CD4-positive, alpha-beta T cell treated with Interferon alpha-2 for 1 hour (primary cell): Measurements from ENCODE around the gene MTRF1.

ENCODE experiments used
- DNase-seq, 2 donors: peaks; one replicate each; pipeline ENCODE4 v3.0.0-alpha.2; 2020 to 2022

Gene MTRF1, protein sequence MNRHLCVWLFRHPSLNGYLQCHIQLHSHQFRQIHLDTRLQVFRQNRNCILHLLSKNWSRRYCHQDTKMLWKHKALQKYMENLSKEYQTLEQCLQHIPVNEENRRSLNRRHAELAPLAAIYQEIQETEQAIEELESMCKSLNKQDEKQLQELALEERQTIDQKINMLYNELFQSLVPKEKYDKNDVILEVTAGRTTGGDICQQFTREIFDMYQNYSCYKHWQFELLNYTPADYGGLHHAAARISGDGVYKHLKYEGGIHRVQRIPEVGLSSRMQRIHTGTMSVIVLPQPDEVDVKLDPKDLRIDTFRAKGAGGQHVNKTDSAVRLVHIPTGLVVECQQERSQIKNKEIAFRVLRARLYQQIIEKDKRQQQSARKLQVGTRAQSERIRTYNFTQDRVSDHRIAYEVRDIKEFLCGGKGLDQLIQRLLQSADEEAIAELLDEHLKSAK

DNA sequence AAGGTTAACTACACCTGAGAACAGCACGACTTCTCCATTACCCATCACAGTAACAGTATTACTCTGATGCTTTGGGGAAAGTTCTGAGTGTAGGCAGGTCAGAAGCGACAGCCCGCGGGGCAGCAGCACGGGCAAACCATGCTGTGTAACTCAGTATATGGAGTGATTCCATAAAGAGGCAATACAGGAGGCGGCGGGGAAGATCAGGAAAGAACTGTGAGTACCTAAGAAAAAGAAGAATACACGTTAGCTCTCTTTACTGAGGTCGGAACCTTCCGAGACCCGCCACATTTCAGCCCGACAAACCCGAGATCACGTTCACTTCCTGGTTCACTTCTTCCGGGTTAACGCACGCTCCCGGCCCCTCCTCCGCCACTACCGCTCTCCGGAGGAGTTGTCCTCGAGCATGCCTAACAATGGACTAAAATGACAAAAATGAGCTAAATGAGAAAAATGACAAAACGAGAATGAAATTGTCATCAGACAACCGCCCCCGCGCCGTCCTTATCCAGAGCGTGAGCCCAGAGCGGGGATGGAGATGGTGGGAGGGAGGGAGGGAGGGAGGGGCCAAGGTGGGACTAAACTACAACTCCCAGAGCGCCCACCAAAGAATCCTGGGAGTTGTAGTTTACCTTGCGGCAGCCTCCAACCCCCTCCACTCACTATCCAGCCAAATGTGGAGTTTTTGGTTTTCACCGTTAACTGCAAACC lies at the start of gene MTRF1:
MTRF1 (minus strand) TSS at position 316 of the 711 bp plus-strand sequence. CDS start 2,669 bp downstream, outside the sequence.
- DNase-seq = peak; percentile 78 to 83

DNA sequence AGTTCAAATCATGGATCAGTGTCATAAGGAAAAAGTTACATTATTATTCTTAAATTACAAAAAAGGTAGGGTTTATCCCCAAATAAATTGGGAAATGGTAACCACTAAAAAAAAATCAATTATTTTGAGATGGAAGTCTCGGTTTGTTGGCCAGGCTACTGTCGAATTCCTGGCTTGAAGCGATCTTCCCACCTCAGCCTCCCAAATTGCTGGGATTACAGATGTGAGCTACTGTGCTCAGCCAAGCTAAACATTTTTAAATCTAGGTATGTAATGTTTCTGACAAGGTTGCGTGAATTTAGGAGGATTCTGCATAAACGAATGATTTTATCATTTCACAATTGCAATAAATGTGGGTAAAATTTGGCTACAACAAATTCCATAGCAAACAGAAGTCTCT lies 49.7 kb upstream of the MTRF1 start:
- DNase-seq = no peak

DNA sequence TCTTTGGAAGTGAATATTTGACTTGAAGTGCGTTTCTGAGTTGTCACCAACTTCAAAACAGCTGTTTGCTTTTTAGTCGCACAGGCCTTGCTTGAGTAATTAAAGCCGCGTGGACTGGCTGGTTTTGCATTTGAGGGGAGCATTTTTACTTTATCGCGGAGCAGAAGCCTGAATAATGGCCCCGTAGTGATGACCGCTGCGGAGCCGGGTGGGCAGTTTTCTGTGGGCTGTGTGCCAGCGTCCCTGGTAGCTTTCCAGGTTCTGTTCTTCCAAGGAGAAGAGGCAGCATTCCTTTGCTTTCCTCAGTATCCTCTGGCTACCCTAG lies 48.8 kb upstream of the MTRF1 start:
- DNase-seq = peak in 1 of 2 donors; percentile 19

DNA sequence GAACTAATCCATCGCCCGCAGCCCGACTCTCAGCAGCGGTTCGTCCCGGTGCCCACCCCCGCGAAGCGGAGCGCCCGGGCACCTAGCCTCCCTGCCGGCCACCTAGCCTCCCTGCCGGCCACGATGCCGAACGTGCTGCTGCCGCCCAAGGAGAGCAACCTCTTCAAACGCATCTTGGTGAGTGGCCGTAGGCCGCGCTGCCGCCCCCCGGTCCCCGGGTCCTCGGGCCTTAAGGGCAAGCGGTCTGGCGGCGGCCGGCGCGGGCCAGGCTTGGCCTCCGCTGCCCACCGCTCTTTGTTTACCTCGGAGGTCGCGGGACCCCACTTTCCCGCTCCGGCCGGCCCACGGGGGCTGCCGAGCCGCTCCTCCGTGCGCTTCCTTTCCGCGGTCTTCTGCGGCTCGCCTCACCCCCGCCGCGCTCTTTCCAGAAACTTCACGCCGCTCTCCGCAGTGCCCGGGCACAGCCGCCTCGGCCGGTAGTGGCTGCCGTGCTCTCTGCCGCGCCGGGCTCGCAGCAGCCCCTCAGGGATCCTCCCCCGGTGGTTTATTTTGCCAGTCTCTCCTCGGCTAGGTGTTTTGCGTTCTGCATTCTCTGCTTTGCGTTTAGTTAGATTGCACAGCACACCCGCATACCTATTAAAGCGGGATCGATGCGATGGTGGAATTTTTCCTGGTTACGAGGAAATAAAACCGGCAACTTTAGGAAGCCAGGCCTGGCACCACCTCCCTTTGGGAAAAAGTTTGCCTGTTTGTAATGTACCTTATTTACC lies 48.2 kb upstream of the MTRF1 start:
- peak; percentile 41 to 64 for DNase-seq

DNA sequence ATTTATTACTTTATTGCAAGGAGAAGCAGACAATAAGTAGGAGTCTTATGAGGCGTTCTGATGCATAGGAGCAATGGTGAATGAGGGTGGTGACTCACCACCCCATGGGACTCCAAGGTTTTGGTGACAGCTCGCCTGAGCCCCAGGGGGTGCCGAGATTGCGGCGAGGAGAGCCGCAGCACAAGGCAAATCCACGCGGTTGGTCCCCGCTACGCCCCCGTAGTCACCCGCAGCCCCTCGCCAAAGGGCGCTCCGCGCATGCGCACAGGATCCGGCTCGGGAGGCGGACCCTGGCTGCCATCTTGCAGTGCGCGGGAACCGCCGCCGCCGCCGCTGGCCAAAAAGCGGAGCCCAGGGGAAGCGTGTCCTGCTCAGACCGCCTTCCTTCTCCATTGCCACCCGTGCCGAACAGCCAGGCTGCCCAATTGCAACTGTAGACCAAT lies 47.6 kb upstream of the MTRF1 start, which contains the start of gene NAA16:
NAA16 (plus strand) TSS at position 305 of the 443 bp plus-strand sequence. CDS start 262 bp downstream, outside the sequence.
- peak; percentile 92 to 95 for DNase-seq

DNA sequence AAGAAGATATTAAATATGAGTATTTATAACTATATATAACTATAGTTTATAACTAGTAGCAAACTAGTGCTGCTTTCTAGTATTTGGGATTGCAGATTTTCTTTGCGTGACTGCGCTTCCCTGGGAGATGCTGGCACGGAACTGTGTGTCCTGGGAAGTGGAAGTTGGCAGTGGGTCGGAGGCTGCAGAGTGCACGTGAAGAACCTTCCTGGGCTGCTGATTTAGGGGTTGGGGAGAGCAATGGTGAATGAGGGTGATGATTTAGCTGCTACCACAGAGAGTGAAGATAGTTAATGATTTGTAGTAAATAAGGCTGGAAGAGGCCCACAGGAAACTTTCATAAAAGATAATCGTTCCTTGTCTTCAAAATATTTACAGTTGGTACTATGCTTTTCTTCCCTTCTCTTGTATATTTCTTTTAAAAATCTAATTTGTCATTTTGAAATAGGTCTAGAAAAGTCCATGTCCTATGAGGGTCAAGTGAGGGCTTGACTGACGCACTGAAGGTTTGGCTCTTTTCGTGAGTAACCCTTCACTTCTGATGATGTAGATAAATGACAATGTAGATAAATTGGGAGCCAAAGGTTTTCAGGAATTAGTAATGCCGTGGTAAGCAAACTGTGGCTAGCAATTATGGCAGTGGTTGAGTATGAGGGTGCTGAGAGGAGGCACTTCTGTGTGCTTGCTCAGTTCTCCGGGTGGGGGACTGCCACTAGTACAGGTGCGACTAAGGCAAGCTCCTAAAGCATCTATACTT lies 44.7 kb upstream of the MTRF1 start:
- no peak for DNase-seq

DNA sequence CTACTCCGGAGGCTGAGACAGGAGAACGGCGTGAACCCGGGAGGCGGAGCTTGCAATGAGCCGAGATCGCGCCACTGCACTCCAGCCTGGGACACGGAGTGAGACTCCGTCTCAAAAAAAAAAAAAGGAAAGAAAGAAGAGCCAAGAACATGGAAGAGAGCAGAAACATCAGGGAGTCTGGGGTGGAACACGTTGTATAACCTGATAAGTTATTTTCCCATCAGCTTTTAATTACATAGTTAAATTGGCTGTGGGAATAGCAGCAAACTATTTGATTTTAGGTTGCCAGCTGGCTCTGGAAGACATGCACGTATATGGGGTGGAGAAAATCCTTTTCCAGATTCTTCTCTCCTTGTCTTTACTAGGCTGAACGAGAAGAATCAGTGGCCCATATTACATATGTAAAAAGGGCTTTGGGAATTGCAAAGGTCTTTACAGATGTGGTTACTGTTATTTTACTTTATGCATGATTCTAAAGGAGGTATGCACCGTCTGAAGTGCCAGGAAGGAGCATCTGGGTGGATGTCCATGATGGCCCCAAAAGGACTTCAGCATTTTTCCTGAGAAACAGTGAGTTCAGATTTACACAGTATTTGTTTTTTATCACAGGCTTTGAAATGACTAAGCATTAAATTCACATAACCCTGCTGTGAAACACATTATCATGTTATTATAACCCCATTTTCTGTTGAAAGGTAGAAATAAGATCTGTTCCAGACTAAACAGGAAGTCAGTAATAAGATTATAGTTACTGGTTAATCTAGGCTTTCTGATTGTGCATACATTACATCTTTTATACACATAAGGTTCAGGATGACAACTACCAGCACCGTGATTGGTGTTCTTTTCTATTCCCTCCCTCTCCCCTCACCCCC lies 43.1 kb upstream of the MTRF1 start:
- no peak for DNase-seq

DNA sequence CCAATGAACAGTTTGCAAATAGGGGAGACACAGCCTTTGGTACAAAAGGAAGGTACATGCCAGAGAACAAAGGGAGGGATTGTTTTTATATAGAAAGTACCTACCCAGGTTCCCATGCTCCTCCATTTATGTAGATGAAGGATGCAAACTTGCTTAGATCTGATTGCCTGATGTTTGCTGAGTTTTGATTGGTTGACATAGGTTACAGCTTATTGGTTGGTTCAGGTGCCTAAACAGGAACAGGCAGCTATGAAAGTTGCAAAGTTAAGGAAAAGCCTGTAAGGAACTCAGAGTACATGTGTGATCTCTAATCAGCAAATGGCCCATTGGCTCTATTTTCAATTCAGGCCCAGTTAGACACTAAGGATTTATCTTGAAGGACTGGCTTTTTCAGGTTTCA lies 41.2 kb upstream of the MTRF1 start:
- no peak for DNase-seq

DNA sequence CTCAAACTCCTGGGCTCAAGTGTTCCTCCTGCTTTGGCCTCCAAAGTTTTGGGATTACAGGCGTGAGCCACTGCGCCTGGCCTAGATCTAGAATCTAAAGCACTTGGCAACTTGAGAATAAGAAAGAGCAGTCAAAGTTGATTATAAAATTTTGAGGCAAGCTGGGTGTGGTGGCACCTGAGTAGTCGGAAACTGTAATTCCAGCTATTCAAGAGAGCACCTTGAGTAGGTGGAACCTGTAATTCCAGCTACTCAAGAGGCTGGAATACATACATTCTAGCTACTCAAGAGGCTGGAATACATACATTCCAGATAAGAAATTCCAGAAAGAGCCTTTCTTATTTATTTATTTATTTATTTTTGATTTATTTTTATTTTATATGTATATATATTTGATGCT lies 39.4 kb upstream of the MTRF1 start:
- DNase-seq = no peak

DNA sequence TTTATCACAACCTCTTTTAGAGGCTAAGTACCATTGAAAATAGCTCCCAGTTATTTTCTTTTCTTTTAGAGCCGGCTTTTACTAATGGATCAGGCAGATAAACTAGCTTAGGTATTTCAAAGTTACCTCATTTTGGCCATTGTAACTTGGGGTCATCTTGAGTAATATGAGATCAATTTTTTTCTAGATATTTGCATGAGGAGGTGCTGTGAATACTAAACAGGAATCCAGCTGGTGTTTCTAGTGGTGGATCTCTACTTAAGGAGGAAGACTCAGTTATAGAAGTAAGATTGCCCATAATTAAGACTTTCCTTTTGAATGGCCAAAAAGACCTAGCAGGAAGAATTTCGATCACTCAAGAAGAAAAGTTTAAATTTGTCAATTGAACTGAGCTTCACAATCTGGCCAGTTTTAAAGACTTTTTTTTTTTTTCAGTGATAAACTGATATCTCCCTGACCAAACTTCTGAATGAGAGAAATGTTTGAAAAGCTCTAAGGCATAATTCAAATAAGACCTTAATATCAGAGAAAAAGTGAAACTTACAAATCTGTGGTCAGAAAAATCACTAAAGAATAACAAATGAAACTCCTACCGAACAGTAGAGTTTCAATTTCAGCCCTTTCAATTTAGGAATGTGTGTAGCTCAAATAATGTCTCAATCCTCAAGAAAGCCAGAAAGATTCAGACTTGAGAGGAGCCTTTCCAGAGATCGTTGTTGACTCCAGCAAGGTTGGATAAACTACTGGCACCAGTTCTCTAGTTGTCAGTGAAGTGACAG lies 36.1 kb upstream of the MTRF1 start:
- no peak for DNase-seq

DNA sequence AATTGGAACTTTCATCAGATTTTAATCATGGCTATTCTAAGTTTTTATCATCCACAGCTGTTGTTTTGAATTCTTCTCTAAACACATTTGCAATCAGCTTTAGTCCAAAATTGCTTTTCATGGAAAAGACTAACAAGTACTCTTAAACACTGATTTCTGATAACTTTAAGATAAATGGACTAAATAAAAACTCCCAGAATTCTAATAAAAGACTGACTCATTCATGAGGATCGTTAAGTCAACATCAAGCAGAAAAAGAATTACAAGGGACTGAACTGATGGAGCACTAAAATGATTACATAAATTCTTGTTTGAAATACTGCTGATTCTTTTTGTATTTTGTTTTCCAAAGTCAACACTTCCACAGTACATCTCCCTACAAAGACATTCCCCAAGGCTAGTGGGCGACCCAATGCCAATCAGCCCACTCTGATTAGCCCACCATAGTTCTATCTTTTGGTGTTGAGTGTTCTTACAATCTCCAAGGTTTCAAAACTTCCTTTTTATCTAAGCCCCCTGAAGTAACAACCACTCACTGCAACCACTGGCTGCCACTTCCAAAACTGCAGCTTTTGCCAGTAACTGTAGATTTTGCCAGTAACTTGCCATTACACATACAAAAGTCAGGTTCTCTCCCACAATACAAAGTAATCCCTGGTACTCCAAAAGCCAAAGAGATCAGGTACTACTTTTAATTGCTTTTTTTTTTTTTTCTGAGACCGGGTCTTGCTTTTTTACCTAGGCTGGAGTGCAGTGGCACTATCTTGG lies 33.7 kb upstream of the MTRF1 start:
- no peak for DNase-seq

DNA sequence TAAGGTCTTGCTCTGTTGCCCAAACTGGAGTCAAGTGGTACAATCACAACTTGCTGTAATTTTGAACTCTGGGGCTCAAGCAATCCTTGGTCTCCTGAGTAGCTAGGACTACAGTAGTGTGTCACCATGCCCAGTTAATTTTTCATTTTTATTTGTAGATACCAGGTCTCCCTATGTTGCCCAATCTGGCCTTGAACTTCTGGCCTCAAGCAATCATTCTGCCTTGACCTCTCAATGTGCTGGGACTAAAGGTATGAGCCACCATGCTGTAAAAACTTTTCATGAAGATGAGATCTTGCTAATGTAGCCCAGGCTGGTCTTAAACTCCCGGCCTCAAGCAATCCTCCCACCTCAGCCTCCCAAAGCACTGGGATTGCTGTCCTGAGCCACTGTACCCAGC lies 32.6 kb upstream of the MTRF1 start:
- no peak for DNase-seq

DNA sequence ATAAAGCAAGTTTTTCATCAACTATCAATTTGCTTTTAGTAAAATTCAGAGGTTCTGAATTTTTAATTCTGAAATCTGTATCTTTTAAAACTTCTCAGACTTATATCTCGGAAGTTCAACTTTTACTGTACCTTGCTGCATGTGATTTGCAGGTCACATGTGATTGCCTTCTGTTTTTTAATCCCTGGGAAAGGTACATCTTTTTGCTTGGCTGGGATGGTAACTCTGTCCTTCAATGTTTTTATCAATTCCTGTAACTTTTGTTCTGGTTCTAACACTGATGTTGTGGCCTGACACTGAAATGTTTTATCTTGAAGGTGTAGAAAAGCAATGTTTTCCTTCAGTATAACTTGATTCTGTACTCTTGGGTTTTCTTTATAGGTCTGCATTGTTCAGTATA lies 31.5 kb upstream of the MTRF1 start:
- DNase-seq = no peak

DNA sequence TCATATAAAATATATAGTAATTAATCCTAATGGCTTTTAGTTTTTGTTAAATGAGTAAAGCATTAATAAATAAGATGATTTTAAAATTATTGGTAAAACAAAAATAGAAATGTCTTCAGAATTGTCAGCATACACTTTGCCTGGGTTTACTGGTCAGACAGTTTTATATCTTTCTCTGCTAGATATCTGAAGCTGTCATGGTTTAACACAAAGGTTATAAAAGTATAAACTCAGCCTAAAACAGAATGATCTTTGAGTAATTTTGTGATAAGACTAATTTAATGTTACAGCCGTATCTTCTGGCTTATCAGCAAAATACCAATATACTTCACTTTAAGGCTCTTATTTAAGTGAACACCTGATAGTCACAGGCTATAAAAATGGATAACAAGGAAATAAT lies 29.9 kb upstream of the MTRF1 start:
- DNase-seq = no peak

DNA sequence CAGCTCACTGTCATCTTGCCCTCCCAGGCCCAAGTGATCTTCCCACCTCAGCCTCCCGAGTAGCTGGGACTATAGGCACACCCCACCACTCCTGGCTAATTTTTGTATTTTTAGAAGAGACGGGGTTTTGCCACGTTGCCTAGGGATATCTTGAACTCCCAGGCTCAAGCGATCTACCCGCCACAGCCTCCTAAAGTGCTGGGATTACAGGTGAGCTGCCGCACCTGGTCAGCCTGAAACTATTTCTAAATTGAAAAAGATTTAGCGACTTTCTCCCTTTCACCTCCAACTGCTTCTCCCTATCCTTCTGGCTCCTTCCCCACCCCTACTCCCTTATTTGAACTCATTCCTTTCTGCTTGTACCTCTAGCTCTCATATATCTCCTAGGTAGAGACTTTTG lies 27.9 kb upstream of the MTRF1 start:
- DNase-seq = no peak

DNA sequence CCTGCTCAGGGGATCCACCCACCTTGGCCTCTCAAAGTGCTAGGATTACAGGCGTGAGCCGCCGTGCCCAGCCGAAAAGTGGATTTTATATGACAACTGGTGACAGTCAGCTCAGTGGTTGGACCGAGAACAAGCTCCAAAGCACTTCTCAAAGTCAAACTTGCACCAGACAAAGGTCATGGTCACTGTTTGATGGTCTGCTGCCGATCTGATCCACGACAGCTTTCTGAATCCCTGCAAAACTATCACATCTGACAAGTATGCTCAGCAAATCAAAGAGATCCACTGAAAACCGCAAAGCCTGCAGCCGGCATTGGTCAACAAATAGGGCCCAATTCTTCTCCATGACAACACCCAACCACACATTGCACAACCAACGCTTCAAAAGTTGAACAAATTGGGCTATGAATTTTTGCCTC lies 26.1 kb upstream of the MTRF1 start:
- DNase-seq = peak in 1 of 2 donors; percentile 2

DNA sequence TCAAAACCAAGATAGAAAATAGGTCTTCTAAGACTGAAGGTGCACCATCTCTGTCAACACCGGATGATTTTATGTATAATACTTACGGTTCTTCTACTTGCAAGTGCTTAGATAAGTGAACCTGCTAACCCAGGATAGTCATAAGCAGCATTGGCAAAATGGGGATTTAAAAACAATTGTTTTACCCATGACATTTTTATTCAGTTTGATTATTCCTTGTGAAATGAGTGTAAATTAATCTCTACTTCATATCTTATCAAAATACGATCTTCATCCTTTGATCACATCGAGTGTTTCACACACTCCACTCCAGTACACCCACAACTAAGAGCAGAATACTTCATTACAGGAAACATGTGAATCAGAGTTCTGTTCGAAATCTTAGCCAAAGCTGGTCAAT lies 23.0 kb upstream of the MTRF1 start:
- DNase-seq = peak in 1 of 2 donors; percentile 21

DNA sequence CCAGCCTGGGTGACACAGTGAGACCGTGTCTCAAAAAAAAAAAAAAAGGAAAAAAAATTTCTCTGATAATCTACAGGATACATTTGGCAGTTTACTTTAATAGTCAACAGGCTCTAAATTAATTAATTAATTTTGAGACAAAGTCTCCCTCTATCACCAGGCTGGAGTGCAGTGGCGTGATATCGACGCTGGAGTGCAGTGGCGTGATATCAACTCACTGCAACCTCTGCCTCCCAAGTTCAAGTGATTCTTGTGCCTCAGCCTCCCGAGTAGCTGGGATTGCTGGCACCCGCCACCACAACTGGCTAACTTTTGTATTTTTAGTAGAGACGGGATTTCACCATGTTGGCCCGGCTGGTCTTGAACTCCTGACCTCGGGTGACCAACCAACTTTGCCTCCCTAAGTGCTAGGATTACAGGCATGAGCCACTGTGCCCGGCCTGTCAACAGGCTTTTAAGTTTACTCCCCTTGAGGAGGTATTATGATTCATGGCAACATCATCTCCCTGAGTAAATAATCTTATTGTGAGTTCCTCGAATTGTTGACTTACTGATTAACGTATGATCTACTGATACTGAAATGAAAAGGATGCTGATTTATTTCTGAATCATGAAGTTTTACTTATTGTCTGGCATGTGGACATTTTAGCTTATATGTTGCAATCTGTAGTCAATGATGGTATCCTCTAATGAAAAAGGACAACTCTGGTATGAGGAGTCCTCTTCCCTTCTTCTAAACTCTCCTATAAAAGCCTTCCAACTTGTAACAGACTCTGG lies 21.3 kb upstream of the MTRF1 start:
- DNase-seq = no peak

DNA sequence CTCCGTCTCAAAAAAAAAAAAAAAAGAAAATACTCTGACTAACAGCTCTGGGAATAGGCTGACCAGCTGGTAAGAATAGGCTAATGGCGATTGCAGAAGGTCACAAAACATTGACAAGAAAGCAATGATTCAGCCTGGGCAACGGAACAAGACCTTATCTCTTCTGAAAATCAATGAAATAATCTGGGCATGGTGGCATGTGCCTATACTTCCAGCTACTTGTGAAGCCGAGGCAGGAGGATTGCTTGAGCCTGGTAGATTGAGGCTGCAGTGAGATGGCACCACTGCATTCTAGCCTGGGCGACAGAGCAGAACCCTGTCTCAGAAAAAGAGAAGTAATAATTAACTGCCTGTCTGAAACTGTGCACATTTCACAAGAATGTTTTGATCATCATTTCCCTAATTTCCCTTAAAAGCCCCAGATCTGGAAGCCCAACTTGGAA lies 18.8 kb upstream of the MTRF1 start:
- no peak for DNase-seq
